NCI-H526 treated with DMSO at 0.1 percent for 48 hours (cell line): ENCODE measurements around the gene NYAP1.
"Not testable (repeated sequence)": the region's sequence is repeated elsewhere in the genome, so short reads cannot be mapped to it uniquely, and the experiment has no call there.

Source experiments
- DNase-seq: peaks from one replicate; lab custom pipeline; 2025; lab: John Stamatoyannopoulos, UW

NYAP1 gene

GRCh38 chr7:100513212-100513810, 29.6 kb downstream of the NYAP1 start:
- no peak for DNase-seq

- no peak for DNase-seq
Measured at GRCh38 chr7:100515072-100515532, 31.4 kb downstream of the NYAP1 start.

- no peak for DNase-seq
Measured at GRCh38 chr7:100516135-100516812, 32.5 kb downstream of the NYAP1 start.

DNA sequence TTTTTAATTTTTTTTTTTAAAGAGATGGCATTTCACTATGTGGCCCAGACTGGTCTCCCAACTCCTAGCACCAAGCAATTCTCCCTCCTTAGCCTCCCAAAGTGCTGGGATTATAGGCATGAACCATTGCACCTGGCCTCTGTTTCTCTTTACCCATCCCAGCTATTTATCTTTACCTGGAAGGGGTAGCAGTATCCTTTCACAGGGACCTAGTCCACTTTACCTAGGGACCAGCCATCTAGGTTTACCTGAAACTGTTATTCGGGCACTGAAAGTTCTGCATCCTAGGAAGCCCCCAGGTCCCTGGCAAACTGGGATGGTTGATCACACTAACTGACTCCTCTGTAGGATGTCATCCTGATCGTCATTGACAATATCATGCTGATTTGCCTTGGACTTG, 33.6 kb downstream of the NYAP1 start:
- DNase-seq = no peak

GRCh38 chr7:100519580-100519979, 35.9 kb downstream of the NYAP1 start:
- no peak for DNase-seq

- no peak for DNase-seq
Measured at GRCh38 chr7:100520138-100520537, 36.4 kb downstream of the NYAP1 start.

DNA sequence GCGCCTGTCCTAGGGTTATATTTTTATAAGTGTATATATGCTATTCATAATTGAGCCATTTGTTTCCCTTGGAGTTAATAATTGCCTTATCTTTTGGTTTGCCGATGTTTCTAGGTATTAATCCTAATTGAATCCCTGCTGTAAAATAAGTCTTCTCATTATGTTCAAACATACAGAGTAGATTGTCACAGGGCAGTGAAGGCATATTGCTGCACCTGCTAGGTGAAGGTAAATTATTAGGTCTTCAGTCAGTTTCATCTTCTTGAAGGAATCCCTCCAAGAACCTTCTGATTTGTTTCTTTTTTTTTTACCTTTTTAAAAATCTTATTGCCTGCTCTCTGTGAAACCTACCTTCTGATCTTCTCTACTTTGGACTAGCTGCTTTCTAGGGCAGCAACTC, 37.3 kb downstream of the NYAP1 start:
- DNase-seq = no peak

DNA sequence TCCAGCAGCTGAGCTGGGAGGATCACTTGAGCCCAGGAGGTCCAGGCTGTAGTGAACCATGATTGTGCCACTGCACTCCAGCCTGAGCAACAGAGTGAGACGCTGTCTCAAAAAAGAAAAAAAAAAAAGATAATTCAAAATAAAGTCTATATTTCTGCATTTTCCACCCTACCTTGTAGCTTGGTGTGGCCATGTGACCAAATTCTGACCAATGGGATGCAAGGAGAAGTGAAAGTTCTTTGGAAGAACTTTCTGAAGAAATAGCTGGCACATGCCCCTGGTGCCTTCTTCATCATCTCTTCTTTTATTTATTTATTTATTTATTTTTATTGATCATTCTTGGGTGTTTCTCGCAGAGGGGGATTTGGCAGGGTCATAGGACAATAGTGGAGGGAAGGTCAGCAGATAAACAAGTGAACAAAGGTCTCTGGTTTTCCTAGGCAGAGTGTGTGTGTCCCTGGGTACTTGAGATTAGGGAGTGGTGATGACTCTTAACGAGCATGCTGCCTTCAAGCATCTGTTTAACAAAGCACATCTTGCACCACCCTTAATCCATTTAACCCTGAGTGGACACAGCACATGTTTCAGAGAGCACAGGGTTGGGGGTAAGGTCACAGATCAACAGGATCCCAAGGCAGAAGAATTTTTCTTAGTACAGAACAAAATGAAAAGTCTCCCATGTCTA, 38.3 kb downstream of the NYAP1 start:
- DNase-seq = not testable (repeated sequence)

GRCh38 chr7:100523192-100523591, 39.5 kb downstream of the NYAP1 start:
- not testable (repeated sequence) for DNase-seq

- DNase-seq = not testable (repeated sequence)
Measured at GRCh38 chr7:100528108-100528866, 44.6 kb downstream of the NYAP1 start.

DNA sequence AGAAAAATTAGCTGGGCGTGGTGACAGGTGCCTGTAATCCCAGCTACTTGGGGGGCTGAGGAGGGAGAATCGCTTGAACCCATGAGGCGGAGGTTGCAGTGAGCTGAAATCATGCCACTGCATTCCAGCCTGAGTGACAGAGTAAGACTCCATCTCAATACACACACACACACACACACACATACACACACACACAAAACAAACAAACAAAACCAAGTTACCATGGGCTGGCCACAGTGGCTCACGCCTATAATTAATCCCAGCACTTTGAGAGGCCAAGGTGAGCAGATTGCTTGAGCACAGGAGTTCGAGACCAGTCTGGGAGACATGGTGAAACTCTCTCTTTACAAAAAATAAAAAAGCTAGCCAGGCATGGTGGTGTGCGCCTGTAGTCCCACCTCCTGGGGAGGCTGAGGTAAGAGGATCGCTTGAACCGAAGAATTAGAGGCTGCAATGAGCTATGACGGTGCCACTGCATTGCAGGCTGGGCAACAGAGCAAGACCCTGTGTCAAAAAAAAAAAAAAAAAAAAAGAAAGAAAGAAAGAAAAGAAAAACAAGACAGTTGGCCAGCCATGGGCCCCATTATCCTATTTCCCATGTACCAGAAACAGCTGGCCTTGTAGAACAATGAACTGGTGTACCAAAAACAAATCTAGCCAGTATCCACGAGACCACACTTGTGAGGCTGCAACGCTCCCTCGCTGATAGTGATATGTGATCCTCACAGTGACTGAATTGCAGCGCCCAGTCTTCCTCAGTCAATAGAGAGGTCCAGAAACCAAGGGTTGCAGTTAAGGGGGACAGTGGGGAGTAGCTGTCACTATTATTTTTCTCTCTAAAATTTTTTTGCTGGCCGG, 48.7 kb downstream of the NYAP1 start:
- no peak for DNase-seq

DNA sequence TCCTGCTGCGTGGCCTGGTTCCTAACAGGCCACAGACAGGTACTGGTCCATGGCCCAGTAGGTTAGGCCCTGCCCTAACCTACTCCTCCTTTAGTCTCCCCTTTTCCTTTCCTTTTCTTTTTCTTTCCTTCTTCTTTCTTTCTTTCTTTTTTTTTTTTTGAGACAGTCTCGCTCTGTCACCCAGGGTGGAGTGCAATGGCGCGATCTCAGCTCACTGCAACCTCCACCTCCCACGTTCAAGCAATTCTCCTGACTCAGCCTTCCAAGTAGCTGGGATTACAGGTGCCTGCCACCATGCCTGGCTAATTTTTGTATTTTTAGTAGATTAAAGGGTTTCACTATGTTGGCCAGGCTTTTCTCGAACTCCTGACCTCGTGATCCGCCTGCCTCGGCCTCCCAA, 52.3 kb downstream of the NYAP1 start:
- DNase-seq = not testable (repeated sequence)

DNA sequence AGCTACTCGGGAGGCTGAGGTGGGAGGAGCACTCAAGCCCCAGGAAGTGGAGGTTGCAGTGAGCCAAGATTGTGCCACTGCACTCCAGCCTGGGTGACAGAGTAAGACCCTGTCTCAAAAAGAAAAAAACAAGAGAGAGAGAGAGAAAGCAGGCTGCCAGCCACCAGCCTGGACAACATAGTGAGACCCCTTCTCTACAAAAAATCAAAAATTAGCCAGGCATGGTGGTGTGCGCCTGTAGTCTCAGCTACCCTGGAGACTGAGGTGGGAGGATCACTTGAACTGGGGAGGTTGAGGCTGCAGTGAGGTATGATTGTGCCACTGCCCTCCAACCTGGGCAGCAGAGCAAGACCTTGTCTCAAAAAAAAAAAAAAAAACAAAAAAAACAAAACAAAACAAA, 53.0 kb downstream of the NYAP1 start:
- not testable (repeated sequence) for DNase-seq

- no peak for DNase-seq
Measured at GRCh38 chr7:100538348-100538653, 54.6 kb downstream of the NYAP1 start.

- peak; percentile 99 for DNase-seq
Measured at GRCh38 chr7:100538654-100539435, 55.1 kb downstream of the NYAP1 start, which contains the start of gene AGFG2. Gene AGFG2 (plus strand): TSS chr7:100539203. CDS start chr7:100539347, 144 bp downstream.

DNA sequence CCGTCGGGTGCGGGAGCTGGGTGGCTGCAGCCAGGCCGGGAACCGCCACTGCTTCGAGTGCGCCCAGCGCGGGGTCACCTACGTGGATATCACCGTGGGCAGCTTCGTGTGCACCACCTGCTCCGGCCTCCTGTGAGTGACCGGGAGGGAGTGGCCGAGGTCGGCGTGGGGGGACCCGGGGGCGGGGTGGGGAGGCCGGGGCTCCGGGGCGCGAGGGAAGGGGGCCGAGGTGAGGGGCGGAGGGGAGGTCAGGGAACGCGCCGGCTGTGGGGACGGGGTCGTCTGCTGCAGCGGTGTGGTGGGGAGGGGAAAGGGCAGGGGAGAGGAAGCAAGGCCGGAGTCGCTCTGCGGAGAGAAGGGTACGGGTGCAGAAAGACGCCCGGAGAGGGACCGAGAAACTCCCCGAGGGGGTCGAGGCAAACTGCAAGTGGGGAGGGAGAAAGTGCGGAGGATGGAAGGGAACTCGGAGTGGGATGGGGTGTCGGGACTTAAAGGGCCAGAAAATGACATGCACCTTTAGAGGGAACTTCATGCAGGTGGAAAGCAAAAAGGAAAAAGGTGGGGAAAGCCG, 55.8 kb downstream of the NYAP1 start:
- no peak for DNase-seq

- DNase-seq = no peak
Measured at GRCh38 chr7:100540073-100540723, 56.5 kb downstream of the NYAP1 start.

DNA sequence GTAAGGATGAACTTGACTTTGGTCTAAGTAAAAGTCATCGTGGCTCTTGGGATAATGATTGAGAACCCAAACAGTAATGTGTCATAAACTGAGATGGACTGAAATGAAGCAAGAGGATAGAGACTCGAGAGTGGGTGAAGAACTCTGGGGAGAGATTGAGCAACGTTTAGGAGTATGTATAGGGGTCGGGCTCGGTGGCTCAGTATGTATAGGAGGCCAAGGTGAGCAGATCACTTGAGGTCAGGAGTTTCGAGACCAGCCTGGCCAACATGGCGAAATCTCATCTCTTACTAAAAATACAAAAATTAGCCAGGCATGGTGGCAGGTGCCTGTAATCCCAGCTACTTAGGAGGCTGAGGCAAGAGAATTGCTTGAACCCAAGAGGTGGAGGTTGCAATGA, 57.6 kb downstream of the NYAP1 start:
- not testable (repeated sequence) for DNase-seq

DNA sequence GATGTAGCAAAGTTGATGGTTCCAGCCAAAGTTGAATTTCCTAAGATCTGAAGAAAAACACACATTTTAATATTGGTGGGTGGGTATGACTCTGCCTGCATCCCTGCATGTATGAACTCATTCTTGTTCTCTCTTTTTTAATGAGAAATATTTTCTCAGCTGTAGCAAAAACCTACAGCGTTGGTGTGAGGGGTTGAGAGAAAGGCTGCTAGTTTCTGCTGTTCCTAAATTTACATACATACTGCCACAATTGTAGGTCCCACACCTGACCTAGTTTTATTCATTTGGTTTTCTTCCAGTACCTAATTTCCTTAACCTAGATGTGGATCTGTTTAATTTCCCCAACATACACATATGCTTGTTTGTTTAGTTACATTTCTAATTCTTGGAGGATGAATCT, 59.9 kb downstream of the NYAP1 start:
- DNase-seq = no peak

GRCh38 chr7:100544386-100544785, 60.7 kb downstream of the NYAP1 start:
- DNase-seq = no peak
